ENCODE measurements around the gene NSMCE4A. TPM values are rescaled to one million over a fixed set of nuclear protein-coding genes. Genes with fewer than 3 reads are reported as not detected.

Gene NSMCE4A
- total and polyA plus RNA-seq, 2 of the 8 experiments (the other 6 are each of a cell fraction or from before 2014, with no cell fraction given) = 48.6 to 66.0 TPM

DNA sequence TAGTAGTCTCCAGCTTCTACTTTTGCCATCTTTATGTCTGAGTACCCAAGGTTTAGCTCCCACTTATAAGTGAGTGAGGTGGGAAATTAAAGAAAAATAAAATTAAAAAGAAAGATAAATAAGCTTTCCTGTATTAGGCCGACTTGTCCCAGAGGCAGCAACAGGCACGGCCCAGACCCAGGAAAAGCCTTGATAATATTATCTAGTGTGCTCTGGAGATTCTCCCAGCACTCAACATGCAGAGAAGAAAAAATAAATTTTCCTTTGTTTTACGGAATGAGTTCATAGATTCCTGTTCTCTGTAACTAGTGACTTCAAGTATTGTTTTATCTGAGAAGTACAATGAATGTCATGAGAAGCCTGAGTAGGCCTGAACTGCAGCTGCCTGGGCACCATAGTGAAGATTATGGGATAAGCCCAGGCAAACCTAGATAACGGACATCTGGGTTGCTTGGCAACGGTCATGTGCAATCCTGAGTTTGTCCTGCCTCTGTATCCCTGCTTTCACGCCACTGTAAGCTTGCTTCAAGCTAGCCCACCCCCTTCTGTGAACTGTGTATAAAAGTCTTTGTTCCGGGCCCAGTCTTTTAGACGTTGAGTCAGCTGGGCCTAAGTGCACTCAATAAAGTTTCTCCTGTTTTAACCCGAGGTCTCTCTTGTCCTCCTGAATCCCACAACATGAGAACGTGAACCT is 53.6 kb downstream of the NSMCE4A start:
- no peak overlapping the region for H3K4me2 ChIP-seq (ENCODE audit: insufficient read depth in 1 of 2, low read depth in 2 of 2, low read length in 2 of 2)
- TF ChIP-seq, protein P1, sequence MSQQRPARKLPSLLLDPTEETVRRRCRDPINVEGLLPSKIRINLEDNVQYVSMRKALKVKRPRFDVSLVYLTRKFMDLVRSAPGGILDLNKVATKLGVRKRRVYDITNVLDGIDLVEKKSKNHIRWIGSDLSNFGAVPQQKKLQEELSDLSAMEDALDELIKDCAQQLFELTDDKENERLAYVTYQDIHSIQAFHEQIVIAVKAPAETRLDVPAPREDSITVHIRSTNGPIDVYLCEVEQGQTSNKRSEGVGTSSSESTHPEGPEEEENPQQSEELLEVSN (IDR thresholded peaks at IDR 0.05) = no peak
- WGBS, 2 experiments (ENCODE audit: extremely low coverage in 1 of 2, insufficient coverage in 1 of 2, insufficient read length in 1 of 2, insufficient replicate concordance in 2 of 2, low coverage in 1 of 2, low lambda C conversion rate in 2 of 2, missing lambda C conversion rate in 1 of 2) = 87% methylated on average over 10 of the region's 10 CpGs; no CpG with 5 or more reads in 1 of the 2 experiments
- H3K14ac ChIP-seq (ENCODE audit: insufficient read length) = no peak overlapping the region
- H4K91ac ChIP-seq (replicated peaks; ENCODE audit: insufficient read length, low read length) = no peak overlapping the region
- no peaks in the 10 kb centered on the region; a peak in 1 of 7 replicates for H3K4me1 ChIP-seq (replicated peaks in 1 of 4; ENCODE audit: control insufficient read depth in 3 of 4, insufficient read depth in 4 of 4, low read length in 3 of 4)
- POLR2A ChIA-PET (ENCODE audit: partially characterized antibody) = interaction anchor here (0.7 to 1.0 kb wide), 3 partner anchors 10 to 191 kb away, joined by 3 read pairs; no protein-coding TSS in a partner anchor
- H3K79me2 ChIP-seq (ENCODE audit: control insufficient read depth in 1 of 2, insufficient read depth in 2 of 2, low read length in 2 of 2) = peaks cover 0 to 33% of the 10 kb centered on the region in 2 experiments; a peak in 2 of 4 replicates
- H3K4ac ChIP-seq (replicated peaks; ENCODE audit: insufficient read length, low read depth, low read length) = no peak overlapping the region
- H4K5ac ChIP-seq (ENCODE audit: insufficient read length, low read depth, low read length) = no peak overlapping the region
- no peak overlapping the region for H3K4me3 ChIP-seq (ENCODE audit: extremely low read depth in 1 of 4, insufficient read depth in 2 of 4, low read depth in 3 of 4, low read length in 4 of 4)
- no peaks in the 10 kb centered on the region; the same call in 1 of the 2 replicates for H3K79me1 ChIP-seq (ENCODE audit: low read depth, low read length)
- H2BK15ac ChIP-seq (ENCODE audit: low read length) = no peak overlapping the region
- H2AFZ ChIP-seq (ENCODE audit: low read length) = no peak overlapping the region
- H2BK20ac ChIP-seq (ENCODE audit: low read length) = no peak overlapping the region
- no peaks in the 10 kb centered on the region for H3K9me3 ChIP-seq (ENCODE audit: insufficient read depth in 2 of 2, low read depth in 1 of 2, low read length in 1 of 2)
- no peaks in the 10 kb centered on the region for H3K27me3 ChIP-seq (replicated peaks in 1 of 4; ENCODE audit: control insufficient read depth in 3 of 4, extremely low read depth in 1 of 4, insufficient read depth in 3 of 4, low read length in 3 of 4)
- FAIRE-seq (no peak), DNase-seq (ENCODE audit: low read depth in 1 of 2, low spot score in 2 of 2) (no peak)
- H3K36me3 ChIP-seq (ENCODE audit: control insufficient read depth in 2 of 4, insufficient read depth in 4 of 4, low read length in 3 of 4) = peaks cover 3 to 32% (median 10%) of the 10 kb centered on the region in 4 experiments
- H2AK5ac ChIP-seq (ENCODE audit: low read depth, low read length) = no peak overlapping the region
- no peak overlapping the region for H2BK5ac ChIP-seq (ENCODE audit: low read depth, low read length)
- H3K56ac ChIP-seq (replicated peaks; ENCODE audit: insufficient read length, low read depth, low read length) = no peak overlapping the region
- no peak overlapping the region for H3K9ac ChIP-seq (replicated peaks in 1 of 4; ENCODE audit: extremely low read depth in 1 of 4, low read depth in 3 of 4, low read length in 3 of 4)
- H3K27ac ChIP-seq (ENCODE audit: low read depth, low read length) = no peak overlapping the region
- no peaks in the 10 kb centered on the region for H3K23me2 ChIP-seq (ENCODE audit: low read depth, low read length)
- H2BK12ac ChIP-seq (ENCODE audit: low read depth, low read length) = no peak overlapping the region
- H3K18ac ChIP-seq (ENCODE audit: extremely low read depth, low read length) = no peak overlapping the region
- peaks cover 0 to 2% of the 10 kb centered on the region in 2 experiments for H4K20me1 ChIP-seq (replicated peaks in 1 of 2; ENCODE audit: control insufficient read depth in 1 of 2, insufficient read depth in 2 of 2, low read length in 2 of 2)
- no peak overlapping the region for H3K23ac ChIP-seq (ENCODE audit: insufficient read length)
- CTCF ChIA-PET (ENCODE audit: partially characterized antibody) = interaction anchor here (1.1 to 1.7 kb wide), 2 partner anchors 29 to 133 kb away, joined by 5 to 7 read pairs; no protein-coding TSS in a partner anchor
- H4K8ac ChIP-seq (ENCODE audit: extremely low read depth, insufficient read depth, low read length) = no peak overlapping the region
- H2BK120ac ChIP-seq (replicated peaks; ENCODE audit: low read depth, low read length) = no peak overlapping the region

Data from H1 (cell line).